ENCODE measurements around the gene MTERF4.

MTERF4 gene

GRCh38 chr2:241065355-241065803 is 36.7 kb downstream of the MTERF4 start:
- no peak overlapping the region for H3K4me3 ChIP-seq (ENCODE audit: low read depth, low read length)
- no peak for TF ChIP-seq CTCF (IDR thresholded peaks at IDR 0.05; ENCODE audit: insufficient read depth, low read depth, low read length, missing control alignments)
- DNase-seq (ENCODE audit: low read depth) = no peak

- DNase-seq (ENCODE audit: low read depth) = no peak
- TF ChIP-seq CTCF (IDR thresholded peaks at IDR 0.05; ENCODE audit: insufficient read depth, low read depth, low read length, missing control alignments) = no peak
- H3K4me3 ChIP-seq (ENCODE audit: low read depth, low read length) = no peak overlapping the region
Observed at GRCh38 chr2:241064802-241065354, 37.2 kb downstream of the MTERF4 start.

GRCh38 chr2:241064008-241064801 is 37.9 kb downstream of the MTERF4 start:
- no peak overlapping the region for H3K4me3 ChIP-seq (ENCODE audit: low read depth, low read length)
- peak; percentile 58 for DNase-seq (ENCODE audit: low read depth)
- no peak for TF ChIP-seq CTCF (IDR thresholded peaks at IDR 0.05; ENCODE audit: insufficient read depth, low read depth, low read length, missing control alignments)

- no peak for DNase-seq (ENCODE audit: low read depth)
- no peak overlapping the region for H3K4me3 ChIP-seq (ENCODE audit: low read depth, low read length)
- TF ChIP-seq CTCF (IDR thresholded peaks at IDR 0.05; ENCODE audit: insufficient read depth, low read depth, low read length, missing control alignments) = no peak
Observed at GRCh38 chr2:241063587-241063986, 38.5 kb downstream of the MTERF4 start.

DNA sequence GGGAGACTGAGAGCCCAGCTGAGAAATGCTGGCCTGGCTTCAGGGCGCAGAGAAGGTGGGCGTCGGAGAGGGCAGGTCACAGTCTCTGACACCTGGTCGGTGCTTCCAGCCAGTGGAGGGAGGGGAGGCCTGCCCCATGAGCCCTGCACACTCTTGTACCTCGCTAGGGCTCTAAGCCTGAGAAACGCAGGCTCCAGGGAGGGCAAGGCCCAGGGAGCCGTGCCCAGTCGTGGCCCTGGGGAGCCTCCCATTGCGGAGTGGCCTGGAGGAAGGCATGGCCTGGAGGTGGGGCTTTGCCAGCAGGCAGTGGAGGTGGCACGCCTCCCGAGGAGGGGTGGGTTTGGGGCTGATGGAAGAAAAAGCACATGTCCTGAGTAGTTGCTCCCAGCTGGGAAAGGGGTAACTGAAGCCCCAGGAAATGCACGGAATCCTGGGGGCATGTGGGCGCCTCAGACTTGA is 39.0 kb downstream of the MTERF4 start:
- DNase-seq (ENCODE audit: low read depth) = no peak
- no peak for TF ChIP-seq CTCF (IDR thresholded peaks at IDR 0.05; ENCODE audit: insufficient read depth, low read depth, low read length, missing control alignments)

GRCh38 chr2:241062389-241063092 is 39.5 kb downstream of the MTERF4 start:
- H3K4me3 ChIP-seq (ENCODE audit: low read depth, low read length) = no peak overlapping the region
- DNase-seq (ENCODE audit: low read depth) = no peak
- no peak for TF ChIP-seq CTCF (IDR thresholded peaks at IDR 0.05; ENCODE audit: insufficient read depth, low read depth, low read length, missing control alignments)

More for the DNA sequence above, 39.0 kb downstream of the MTERF4 start:
- no peak overlapping the region for H3K4me3 ChIP-seq (ENCODE audit: low read depth, low read length)

Data from GM12865 (cell line).